Heart left ventricle (tissue), 13 donors: ENCODE results near the gene RAPGEF5.

Experiments
- CTCF ChIP-seq, 12 donors: fragments of 200-600 bp; sonication (generic) in 4 of 12; IDR thresholded peaks; one replicate each; pipeline versions ENCODE4 v1.5.0 to v1.8.0; 2018 to 2022; ENCODE audit warnings: antibody characterized with exemption in 12 of 12, mild to moderate bottlenecking in 5 of 12
- POLR2A ChIP-seq, 2 donors: fragments of 450-650 bp; IDR thresholded peaks; one replicate each; pipeline ENCODE4 v1.6.1; 2017; ENCODE audit warnings: antibody characterized with exemption in 2 of 2, mild to moderate bottlenecking in 2 of 2, moderate library complexity in 2 of 2
- donor health status: ischemic (EF 13 %, LVEDD 7.1; RV severe dilation, severe dysfunction).
- donor health status: DM: no; HTN: yes; CAD: no.
- donor health status: DM: no; HTN: no; CAD: no.
- donor health status: ischemic (EF 25% LVEDD 6.9; RV normal size, moderate dysfunction).
- donor health status: ischemic (EF 25% LVEDD 5.7; RV mildly dilated, moderate dysfunction).
- donor health status: ischemic (EF 35%, LVEDD 5.7; RV mildly dilated, moderate dysfunction).
- donor health status: nonischemic (EF 11% LVEDD 7.7; RV severe dilation, severe dysfunction).
- donor health status: DM: yes; HTN: yes; CAD: no.
- donor health status: PGD.
- donor health status: ischemic (EF 29% LVEDD 5.4; RV normal size, mild dysfunction).
- donor health status: nonischemic (EF 23%, LVEDD 6.1; RV moderate dilation, normal function).

- no peak for TF ChIP-seq CTCF (IDR thresholded peaks at IDR 0.05)
- no peak for TF ChIP-seq POLR2A (IDR thresholded peaks at IDR 0.05)
These were observed 6.9 kb upstream of the RAPGEF5 start for GRCh38 chr7:22363756-22364422.
